Hepatocyte (in vitro differentiated cells): ENCODE data around the gene C6orf132. TPM values are rescaled to one million over a fixed set of nuclear protein-coding genes. Genes with fewer than 3 reads are reported as not detected.
A peak's percentile ranks its signal among the peaks of the same experiment; 100 is the strongest.

ENCODE experiments used
- DNase-seq: peaks from one replicate; pipeline ENCODE4 v3.0.0-alpha.2; 2016; ENCODE audit warnings: low spot score
- H2AFZ ChIP-seq: fragments of 200-600 bp; sonication (generic); 2 replicates; pipeline ENCODE4 v1.6.0; 2016; ENCODE audit warnings: antibody characterized with exemption, mild to moderate bottlenecking
- H3K27ac ChIP-seq: fragments of 200-600 bp; sonication (generic); 2 replicates; pipeline ENCODE4 v1.5.1; 2016; ENCODE audit warnings: mild to moderate bottlenecking
- H3K27me3 ChIP-seq: fragments of 200-600 bp; sonication (generic); 2 replicates; pipeline ENCODE4 v1.6.1; 2016
- H3K36me3 ChIP-seq: fragments of 200-600 bp; sonication (generic); replicated peaks from 2 replicates; pipeline ENCODE4 v1.5.1; 2016; ENCODE audit warnings: low read depth; ENCODE audit not compliant: insufficient read depth
- H3K4me1 ChIP-seq: fragments of 200-600 bp; sonication (generic); 2 replicates; pipeline ENCODE4 v1.5.1; 2016; ENCODE audit warnings: mild to moderate bottlenecking, moderate library complexity; ENCODE audit not compliant: insufficient read depth
- H3K4me2 ChIP-seq: fragments of 200-600 bp; sonication (generic); 2 replicates; pipeline ENCODE4 v1.6.0; 2016
- H3K4me3 ChIP-seq: fragments of 200-600 bp; sonication (generic); 2 replicates; pipeline ENCODE4 v1.5.1; 2016; ENCODE audit warnings: mild to moderate bottlenecking
- H3K79me2 ChIP-seq: fragments of 200-600 bp; sonication (generic); 2 replicates; pipeline ENCODE4 v1.6.0; 2017; ENCODE audit warnings: mild to moderate bottlenecking
- H3K9me2 ChIP-seq: fragments of 200-600 bp; sonication (generic); replicated peaks from 2 replicates; pipeline ENCODE4 v1.6.0; 2017; ENCODE audit warnings: mild to moderate bottlenecking; ENCODE audit not compliant: insufficient read depth
- H3K9me3 ChIP-seq: fragments of 200-600 bp; sonication (generic); 2 replicates; pipeline ENCODE4 v1.5.1; 2016; ENCODE audit warnings: low read depth, mild to moderate bottlenecking
- H4K20me1 ChIP-seq: fragments of 200-600 bp; sonication (generic); 2 replicates; pipeline ENCODE4 v1.6.0; 2016; ENCODE audit warnings: mild to moderate bottlenecking; ENCODE audit not compliant: insufficient read depth, poor library complexity, severe bottlenecking
- EZH2 ChIP-seq: fragments of 200-600 bp; sonication (generic); IDR thresholded peaks from 2 replicates; pipeline ENCODE4 v1.6.1; 2016; ENCODE audit warnings: antibody characterized with exemption, mild to moderate bottlenecking, borderline replicate concordance
- EZH2phosphoT487 ChIP-seq: fragments of 200-600 bp; sonication (generic); IDR thresholded peaks from one replicate; pipeline ENCODE4 v1.6.1; 2018; ENCODE audit warnings: antibody characterized with exemption, mild to moderate bottlenecking, low read depth, moderate library complexity; ENCODE audit not compliant: unreplicated experiment, severe bottlenecking
- WGBS: methylation state at CpG from one replicate; pipeline ENCODE4 v1.1.6; 2016; ENCODE audit warnings: low lambda C conversion rate; ENCODE audit errors: missing lambda C conversion rate; 5-methylcytosine and 5-hydroxymethylcytosine counted together
- polyA plus RNA-seq: library from polyadenylated mRNA; unstranded; fragments of >200 nt; fragmentation: Nextera tagmentation; extraction: Ambion mirVana; gene quantifications from 2 replicates; pipeline ENCODE4 v1.2.1, GENCODE V29; 2016
- total RNA-seq: library from RNA; depleted of rRNA; stranded (reverse); fragments of >200 nt; gene quantifications from 2 replicates; pipeline ENCODE4 v1.2.3, GENCODE V29; 2014
- TF ChIP-seq, protein P1 (sequence below): fragments of 200-600 bp; sonication (generic); IDR thresholded peaks from 2 replicates; pipeline ENCODE4 v1.5.1; 2016; ENCODE audit warnings: antibody characterized with exemption, mild to moderate bottlenecking; ENCODE audit not compliant: poor library complexity

The C6orf132 gene
- total and polyA plus RNA-seq, 2 experiments from 2014 or later: 10.5 to 12.5 TPM

GRCh38 chr6:42135161-42135560, 7.3 kb downstream of the C6orf132 start:
- peak overlapping the region; percentile 34 for H3K27ac ChIP-seq
- no peaks in the 10 kb centered on the region for H3K27me3 ChIP-seq
- no peaks in the 10 kb centered on the region for H3K9me3 ChIP-seq
- no peak overlapping the region for H3K4me3 ChIP-seq
- H3K4me2 ChIP-seq: no peak overlapping the region
- H3K4me1 ChIP-seq: peaks cover 39% of the 10 kb centered on the region
- WGBS: 89% methylated on average over 12 of the region's 12 CpGs
- DNase-seq: no peak
- TF ChIP-seq, protein P1, sequence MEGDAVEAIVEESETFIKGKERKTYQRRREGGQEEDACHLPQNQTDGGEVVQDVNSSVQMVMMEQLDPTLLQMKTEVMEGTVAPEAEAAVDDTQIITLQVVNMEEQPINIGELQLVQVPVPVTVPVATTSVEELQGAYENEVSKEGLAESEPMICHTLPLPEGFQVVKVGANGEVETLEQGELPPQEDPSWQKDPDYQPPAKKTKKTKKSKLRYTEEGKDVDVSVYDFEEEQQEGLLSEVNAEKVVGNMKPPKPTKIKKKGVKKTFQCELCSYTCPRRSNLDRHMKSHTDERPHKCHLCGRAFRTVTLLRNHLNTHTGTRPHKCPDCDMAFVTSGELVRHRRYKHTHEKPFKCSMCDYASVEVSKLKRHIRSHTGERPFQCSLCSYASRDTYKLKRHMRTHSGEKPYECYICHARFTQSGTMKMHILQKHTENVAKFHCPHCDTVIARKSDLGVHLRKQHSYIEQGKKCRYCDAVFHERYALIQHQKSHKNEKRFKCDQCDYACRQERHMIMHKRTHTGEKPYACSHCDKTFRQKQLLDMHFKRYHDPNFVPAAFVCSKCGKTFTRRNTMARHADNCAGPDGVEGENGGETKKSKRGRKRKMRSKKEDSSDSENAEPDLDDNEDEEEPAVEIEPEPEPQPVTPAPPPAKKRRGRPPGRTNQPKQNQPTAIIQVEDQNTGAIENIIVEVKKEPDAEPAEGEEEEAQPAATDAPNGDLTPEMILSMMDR: no peak
- TF ChIP-seq EZH2phosphoT487 (no peak), EZH2 (no peak)
- H2AFZ ChIP-seq: no peak overlapping the region
- no peaks in the 10 kb centered on the region for H3K36me3 ChIP-seq
- H3K9me2 ChIP-seq: no peaks in the 10 kb centered on the region
- no peaks in the 10 kb centered on the region for H4K20me1 ChIP-seq
- H3K79me2 ChIP-seq: peaks cover 66% of the 10 kb centered on the region

- H2AFZ ChIP-seq: no peak overlapping the region
- no peak overlapping the region for H3K4me3 ChIP-seq
- H3K36me3 ChIP-seq: no peaks in the 10 kb centered on the region
- TF ChIP-seq EZH2: no peak
- TF ChIP-seq EZH2phosphoT487: no peak
- TF ChIP-seq, protein P1: no peak
- H3K79me2 ChIP-seq: peaks cover 62% of the 10 kb centered on the region
- WGBS: 95% methylated on average over 4 of the region's 4 CpGs
- peaks cover 28% of the 10 kb centered on the region for H3K4me1 ChIP-seq
- H3K9me3 ChIP-seq: no peaks in the 10 kb centered on the region
- DNase-seq: no peak
- no peaks in the 10 kb centered on the region for H3K9me2 ChIP-seq
- H3K4me2 ChIP-seq: no peak overlapping the region
- H3K27me3 ChIP-seq: no peaks in the 10 kb centered on the region
- H3K27ac ChIP-seq: no peak overlapping the region
- H4K20me1 ChIP-seq: no peaks in the 10 kb centered on the region
Measured at GRCh38 chr6:42133926-42134325, 8.5 kb downstream of the C6orf132 start.

GRCh38 chr6:42131531-42131930, 10.9 kb downstream of the C6orf132 start:
- H3K27ac ChIP-seq: no peak overlapping the region
- no peak for TF ChIP-seq EZH2
- no peak for TF ChIP-seq EZH2phosphoT487
- TF ChIP-seq, protein P1: no peak
- 77% methylated on average over 11 of the region's 11 CpGs for WGBS

DNA sequence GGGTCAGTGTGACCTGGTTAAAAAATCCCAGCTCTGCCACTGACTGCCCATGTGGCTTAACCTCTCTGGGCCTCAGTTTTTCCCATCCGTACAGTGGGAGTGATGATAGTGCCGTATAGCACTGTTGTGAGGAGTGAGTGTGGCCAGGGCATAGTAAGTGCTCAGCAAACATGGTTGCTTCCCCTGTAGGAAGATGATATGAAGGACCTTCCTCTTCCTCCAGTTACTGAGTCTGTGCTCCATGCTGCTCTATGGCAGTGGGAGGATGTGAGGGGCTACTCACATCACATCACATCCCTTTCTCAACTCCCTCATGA, 13.1 kb downstream of the C6orf132 start:
- Histone ChIP-seq H3K79me2 (peaks cover 37% of the 10 kb centered on the region), H3K4me1 (no peaks in the 10 kb centered on the region), H3K36me3 (no peaks in the 10 kb centered on the region), H3K9me3 (no peaks in the 10 kb centered on the region), H2AFZ (no peak overlapping the region), H3K27me3 (no peaks in the 10 kb centered on the region), H3K4me2 (no peak overlapping the region), H3K4me3 (no peak overlapping the region), H4K20me1 (no peaks in the 10 kb centered on the region), H3K9me2 (no peaks in the 10 kb centered on the region), H3K27ac (no peak overlapping the region)
- 91% methylated on average over 2 of the region's 2 CpGs for WGBS
- no peak for DNase-seq
- TF ChIP-seq EZH2 (no peak), EZH2phosphoT487 (no peak)
- TF ChIP-seq, protein P1: no peak

More at GRCh38 chr6:42131531-42131930, 10.9 kb downstream of the C6orf132 start:
- Histone ChIP-seq H3K4me3 (no peak overlapping the region), H3K9me2 (no peaks in the 10 kb centered on the region), H4K20me1 (no peaks in the 10 kb centered on the region), H3K4me2 (no peak overlapping the region), H2AFZ (no peak overlapping the region), H3K9me3 (no peaks in the 10 kb centered on the region), H3K27me3 (no peaks in the 10 kb centered on the region), H3K79me2 (peaks cover 56% of the 10 kb centered on the region), H3K4me1 (peaks cover 5% of the 10 kb centered on the region), H3K36me3 (no peaks in the 10 kb centered on the region)
- no peak for DNase-seq
